ENCODE data around the gene OR2G2.

DNA sequence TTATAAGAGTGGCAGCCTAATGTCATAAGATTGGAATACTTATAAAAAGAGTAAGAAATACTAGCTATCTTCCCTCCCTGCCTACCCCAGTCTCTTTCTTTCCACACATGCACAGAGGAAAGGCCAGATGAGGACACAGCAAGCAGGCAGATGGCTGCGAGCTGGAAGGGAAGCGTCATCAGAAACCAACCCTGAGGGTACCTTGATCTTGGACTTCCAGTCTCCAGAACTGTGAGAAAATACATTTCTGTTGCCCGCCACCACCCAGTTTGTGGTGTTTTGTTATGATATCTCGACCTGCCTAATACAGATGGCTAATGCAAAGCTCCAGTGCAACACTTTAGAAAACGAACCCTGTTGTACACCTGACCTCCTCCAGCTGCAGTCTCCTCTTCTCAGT lies 49.6 kb upstream of the OR2G2 start:
- TF ChIP-seq, protein P1, sequence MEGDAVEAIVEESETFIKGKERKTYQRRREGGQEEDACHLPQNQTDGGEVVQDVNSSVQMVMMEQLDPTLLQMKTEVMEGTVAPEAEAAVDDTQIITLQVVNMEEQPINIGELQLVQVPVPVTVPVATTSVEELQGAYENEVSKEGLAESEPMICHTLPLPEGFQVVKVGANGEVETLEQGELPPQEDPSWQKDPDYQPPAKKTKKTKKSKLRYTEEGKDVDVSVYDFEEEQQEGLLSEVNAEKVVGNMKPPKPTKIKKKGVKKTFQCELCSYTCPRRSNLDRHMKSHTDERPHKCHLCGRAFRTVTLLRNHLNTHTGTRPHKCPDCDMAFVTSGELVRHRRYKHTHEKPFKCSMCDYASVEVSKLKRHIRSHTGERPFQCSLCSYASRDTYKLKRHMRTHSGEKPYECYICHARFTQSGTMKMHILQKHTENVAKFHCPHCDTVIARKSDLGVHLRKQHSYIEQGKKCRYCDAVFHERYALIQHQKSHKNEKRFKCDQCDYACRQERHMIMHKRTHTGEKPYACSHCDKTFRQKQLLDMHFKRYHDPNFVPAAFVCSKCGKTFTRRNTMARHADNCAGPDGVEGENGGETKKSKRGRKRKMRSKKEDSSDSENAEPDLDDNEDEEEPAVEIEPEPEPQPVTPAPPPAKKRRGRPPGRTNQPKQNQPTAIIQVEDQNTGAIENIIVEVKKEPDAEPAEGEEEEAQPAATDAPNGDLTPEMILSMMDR (conservative IDR thresholded peaks at IDR 0.05; ENCODE audit: low read depth, low read length) = no peak
- no peak for TF ChIP-seq EZH2phosphoT487 (IDR thresholded peaks at IDR 0.05; ENCODE audit: borderline replicate concordance, low read length)

Measured in PC-3 (cell line).